PFSK-1 (cell line): ENCODE results near the gene NTMT1.

Source experiments
- FOXP2 ChIP-seq: optimal IDR thresholded peaks from 2 replicates; pipeline ENCODE3; 2011; ENCODE audit warnings: borderline replicate concordance, control low read depth, inconsistent platforms; ENCODE audit not compliant: insufficient read depth; ENCODE audit errors: extremely low read length, extremely low read depth
- POLR2AphosphoS5 ChIP-seq: IDR thresholded peaks from 2 replicates; pipeline ENCODE4 v1.6.1; 2012; ENCODE audit warnings: low read depth, mild to moderate bottlenecking, control low read depth, low read length, moderate library complexity
- SIN3A ChIP-seq: IDR thresholded peaks from 2 replicates; pipeline ENCODE4 v1.6.1; 2012; ENCODE audit warnings: mild to moderate bottlenecking, low read length, moderate library complexity, borderline replicate concordance; ENCODE audit not compliant: insufficient read depth
- TAF1 ChIP-seq: IDR thresholded peaks from 2 replicates; pipeline ENCODE4 v1.6.1; 2012; ENCODE audit warnings: low read length, control low read depth, borderline replicate concordance; ENCODE audit not compliant: insufficient read depth
- TF ChIP-seq, protein P1 (sequence below), 2 experiments: IDR thresholded peaks; 2 replicates each; pipeline versions ENCODE4 v1.6.1 to v1.8.0; 2011 to 2012; ENCODE audit warnings: low read depth in 2 of 2, low read length in 2 of 2, control low read depth in 1 of 2, inconsistent platforms in 1 of 2, mild to moderate bottlenecking in 1 of 2, moderate library complexity in 1 of 2; ENCODE audit not compliant: insufficient read depth in 1 of 2

Gene NTMT1

GRCh38 chr9:129648092-129648763 is 22.3 kb downstream of the NTMT1 start:
- TF ChIP-seq, protein P1, sequence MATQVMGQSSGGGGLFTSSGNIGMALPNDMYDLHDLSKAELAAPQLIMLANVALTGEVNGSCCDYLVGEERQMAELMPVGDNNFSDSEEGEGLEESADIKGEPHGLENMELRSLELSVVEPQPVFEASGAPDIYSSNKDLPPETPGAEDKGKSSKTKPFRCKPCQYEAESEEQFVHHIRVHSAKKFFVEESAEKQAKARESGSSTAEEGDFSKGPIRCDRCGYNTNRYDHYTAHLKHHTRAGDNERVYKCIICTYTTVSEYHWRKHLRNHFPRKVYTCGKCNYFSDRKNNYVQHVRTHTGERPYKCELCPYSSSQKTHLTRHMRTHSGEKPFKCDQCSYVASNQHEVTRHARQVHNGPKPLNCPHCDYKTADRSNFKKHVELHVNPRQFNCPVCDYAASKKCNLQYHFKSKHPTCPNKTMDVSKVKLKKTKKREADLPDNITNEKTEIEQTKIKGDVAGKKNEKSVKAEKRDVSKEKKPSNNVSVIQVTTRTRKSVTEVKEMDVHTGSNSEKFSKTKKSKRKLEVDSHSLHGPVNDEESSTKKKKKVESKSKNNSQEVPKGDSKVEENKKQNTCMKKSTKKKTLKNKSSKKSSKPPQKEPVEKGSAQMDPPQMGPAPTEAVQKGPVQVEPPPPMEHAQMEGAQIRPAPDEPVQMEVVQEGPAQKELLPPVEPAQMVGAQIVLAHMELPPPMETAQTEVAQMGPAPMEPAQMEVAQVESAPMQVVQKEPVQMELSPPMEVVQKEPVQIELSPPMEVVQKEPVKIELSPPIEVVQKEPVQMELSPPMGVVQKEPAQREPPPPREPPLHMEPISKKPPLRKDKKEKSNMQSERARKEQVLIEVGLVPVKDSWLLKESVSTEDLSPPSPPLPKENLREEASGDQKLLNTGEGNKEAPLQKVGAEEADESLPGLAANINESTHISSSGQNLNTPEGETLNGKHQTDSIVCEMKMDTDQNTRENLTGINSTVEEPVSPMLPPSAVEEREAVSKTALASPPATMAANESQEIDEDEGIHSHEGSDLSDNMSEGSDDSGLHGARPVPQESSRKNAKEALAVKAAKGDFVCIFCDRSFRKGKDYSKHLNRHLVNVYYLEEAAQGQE (IDR thresholded peaks at IDR 0.05; ENCODE audit: insufficient read depth in 1 of 2, low read depth in 2 of 2, low read length in 2 of 2), result no peak
- TF ChIP-seq POLR2AphosphoS5 (no peak), SIN3A (no peak), FOXP2 (no peak), TAF1 (no peak)

GRCh38 chr9:129648764-129649115 is 22.8 kb downstream of the NTMT1 start:
- TF ChIP-seq SIN3A, result no peak
- TF ChIP-seq POLR2AphosphoS5, result no peak
- TF ChIP-seq TAF1, result no peak
- no peak for TF ChIP-seq FOXP2
- TF ChIP-seq, protein P1 (IDR thresholded peaks at IDR 0.05; ENCODE audit: insufficient read depth in 1 of 2, low read depth in 2 of 2, low read length in 2 of 2), result no peak

GRCh38 chr9:129649726-129650679 is 24.0 kb downstream of the NTMT1 start:
- TF ChIP-seq POLR2AphosphoS5 (no peak), SIN3A (no peak), TAF1 (no peak), FOXP2 (no peak)
- TF ChIP-seq, protein P1 (IDR thresholded peaks at IDR 0.05; ENCODE audit: insufficient read depth in 1 of 2, low read depth in 2 of 2, low read length in 2 of 2), result no peak

GRCh38 chr9:129650680-129651235 is 24.8 kb downstream of the NTMT1 start:
- TF ChIP-seq, protein P1 (IDR thresholded peaks at IDR 0.05; ENCODE audit: insufficient read depth in 1 of 2, low read depth in 2 of 2, low read length in 2 of 2), result no peak
- TF ChIP-seq TAF1, result no peak
- TF ChIP-seq POLR2AphosphoS5, result no peak
